ENCODE measurements around the gene SELL.

The SELL gene

GRCh38 chr1:169745015-169745861 lies 33.8 kb upstream of the SELL start:
- Histone ChIP-seq H3K36me3 (ENCODE audit: control insufficient read depth, insufficient read depth, low read length) (no peaks in the 10 kb centered on the region), H2BK15ac (replicated peaks; ENCODE audit: low read depth) (no peak overlapping the region), H3K79me2 (ENCODE audit: control insufficient read depth, insufficient read depth, low read length) (no peaks in the 10 kb centered on the region), H3K4ac (ENCODE audit: low read depth, low read length) (no peak overlapping the region), H3K18ac (ENCODE audit: low read length) (no peak overlapping the region), H4K5ac (ENCODE audit: low read length) (no peak overlapping the region), H3K27ac (ENCODE audit: low read depth, low read length) (no peak overlapping the region), H3K4me1 (ENCODE audit: control insufficient read depth, low read depth, low read length) (no peaks in the 10 kb centered on the region), H2AK5ac (ENCODE audit: low read length) (no peak overlapping the region), H3K4me2 (ENCODE audit: low read length) (no peak overlapping the region), H3K27me3 (ENCODE audit: insufficient read depth, low read length, poor library complexity) (no peaks in the 10 kb centered on the region), H4K8ac (ENCODE audit: low read depth, low read length) (no peak overlapping the region), H2BK5ac (ENCODE audit: low read length) (no peak overlapping the region), H3K4me3 (ENCODE audit: low read length) (no peak overlapping the region), H3K23ac (ENCODE audit: low read length) (no peak overlapping the region), H3K56ac (ENCODE audit: low read length) (no peak overlapping the region), H2BK120ac (ENCODE audit: low read depth, low read length) (no peak overlapping the region), H3K79me1 (ENCODE audit: low read length) (no peaks in the 10 kb centered on the region), H3K9ac (ENCODE audit: low read length) (no peak overlapping the region)
- DNase-seq: peak; percentile 45
- no CpG with 5 or more reads among the region's 5 CpGs for WGBS (ENCODE audit: extremely low coverage, insufficient coverage, low lambda C conversion rate)

GRCh38 chr1:169741666-169742394 lies 30.4 kb upstream of the SELL start:
- DNase-seq: peak; percentile 6

GRCh38 chr1:169739980-169740379 lies 28.6 kb upstream of the SELL start:
- H3K4me3 ChIP-seq (ENCODE audit: low read length): no peak overlapping the region
- no peaks in the 10 kb centered on the region for H3K4me1 ChIP-seq (ENCODE audit: control insufficient read depth, low read depth, low read length)
- H2BK5ac ChIP-seq (ENCODE audit: low read length): no peak overlapping the region
- no peak overlapping the region for H3K9ac ChIP-seq (ENCODE audit: low read length)
- H3K56ac ChIP-seq (ENCODE audit: low read length): no peak overlapping the region
- no peak overlapping the region for H2BK15ac ChIP-seq (replicated peaks; ENCODE audit: low read depth)
- no CpG with 5 or more reads among the region's 5 CpGs for WGBS (ENCODE audit: extremely low coverage, insufficient coverage, low lambda C conversion rate)
- H3K27me3 ChIP-seq (ENCODE audit: insufficient read depth, low read length, poor library complexity): no peaks in the 10 kb centered on the region
- H3K4ac ChIP-seq (ENCODE audit: low read depth, low read length): no peak overlapping the region
- no peak overlapping the region for H2BK120ac ChIP-seq (ENCODE audit: low read depth, low read length)
- no peak overlapping the region for H3K18ac ChIP-seq (ENCODE audit: low read length)
- no peaks in the 10 kb centered on the region for H3K36me3 ChIP-seq (ENCODE audit: control insufficient read depth, insufficient read depth, low read length)
- no peak overlapping the region for H2AK5ac ChIP-seq (ENCODE audit: low read length)
- no peaks in the 10 kb centered on the region for H3K79me1 ChIP-seq (ENCODE audit: low read length)
- H3K4me2 ChIP-seq (ENCODE audit: low read length): no peak overlapping the region
- no peaks in the 10 kb centered on the region for H3K79me2 ChIP-seq (ENCODE audit: control insufficient read depth, insufficient read depth, low read length)
- H4K8ac ChIP-seq (ENCODE audit: low read depth, low read length): no peak overlapping the region
- no peak for DNase-seq
- H3K23ac ChIP-seq (ENCODE audit: low read length): no peak overlapping the region
- H3K27ac ChIP-seq (ENCODE audit: low read depth, low read length): no peak overlapping the region
- no peak overlapping the region for H4K5ac ChIP-seq (ENCODE audit: low read length)

More at GRCh38 chr1:169741666-169742394, 30.4 kb upstream of the SELL start:
- H3K18ac ChIP-seq (ENCODE audit: low read length): no peak overlapping the region
- no peak overlapping the region for H3K4me3 ChIP-seq (ENCODE audit: low read length)
- H3K4ac ChIP-seq (ENCODE audit: low read depth, low read length): no peak overlapping the region
- no peaks in the 10 kb centered on the region for H3K79me2 ChIP-seq (ENCODE audit: control insufficient read depth, insufficient read depth, low read length)
- H2BK15ac ChIP-seq (replicated peaks; ENCODE audit: low read depth): no peak overlapping the region
- no peak overlapping the region for H3K4me2 ChIP-seq (ENCODE audit: low read length)
- no peak overlapping the region for H2BK120ac ChIP-seq (ENCODE audit: low read depth, low read length)
- no peaks in the 10 kb centered on the region for H3K36me3 ChIP-seq (ENCODE audit: control insufficient read depth, insufficient read depth, low read length)
- H4K5ac ChIP-seq (ENCODE audit: low read length): no peak overlapping the region
- no CpG with 5 or more reads among the region's 6 CpGs for WGBS (ENCODE audit: extremely low coverage, insufficient coverage, low lambda C conversion rate)
- no peak overlapping the region for H3K9ac ChIP-seq (ENCODE audit: low read length)
- H3K27me3 ChIP-seq (ENCODE audit: insufficient read depth, low read length, poor library complexity): no peaks in the 10 kb centered on the region
- no peak overlapping the region for H2AK5ac ChIP-seq (ENCODE audit: low read length)
- H3K56ac ChIP-seq (ENCODE audit: low read length): no peak overlapping the region
- H4K8ac ChIP-seq (ENCODE audit: low read depth, low read length): no peak overlapping the region
- no peak overlapping the region for H3K23ac ChIP-seq (ENCODE audit: low read length)
- H3K27ac ChIP-seq (ENCODE audit: low read depth, low read length): no peak overlapping the region
- H3K4me1 ChIP-seq (ENCODE audit: control insufficient read depth, low read depth, low read length): no peaks in the 10 kb centered on the region
- H2BK5ac ChIP-seq (ENCODE audit: low read length): no peak overlapping the region
- no peaks in the 10 kb centered on the region for H3K79me1 ChIP-seq (ENCODE audit: low read length)

- no CpG with 5 or more reads among the region's 7 CpGs for WGBS (ENCODE audit: extremely low coverage, insufficient coverage, low lambda C conversion rate)
- Histone ChIP-seq H4K5ac (ENCODE audit: low read length) (no peak within 1 kb of the TSS), H3K79me2 (ENCODE audit: control insufficient read depth, insufficient read depth, low read length) (no peaks in the 10 kb centered on the region), H3K79me1 (ENCODE audit: low read length) (no peaks in the 10 kb centered on the region), H3K4me1 (ENCODE audit: control insufficient read depth, low read depth, low read length) (no peaks in the 10 kb centered on the region), H3K4ac (ENCODE audit: low read depth, low read length) (no peak within 1 kb of the TSS), H2AK5ac (ENCODE audit: low read length) (no peak within 1 kb of the TSS), H3K4me2 (ENCODE audit: low read length) (no peak within 1 kb of the TSS), H3K27me3 (ENCODE audit: insufficient read depth, low read length, poor library complexity) (no peaks in the 10 kb centered on the region), H2BK5ac (ENCODE audit: low read length) (no peak within 1 kb of the TSS), H3K36me3 (ENCODE audit: control insufficient read depth, insufficient read depth, low read length) (no peaks in the 10 kb centered on the region), H3K27ac (ENCODE audit: low read depth, low read length) (no peak within 1 kb of the TSS), H3K4me3 (ENCODE audit: low read length) (no peak within 1 kb of the TSS), H3K56ac (ENCODE audit: low read length) (no peak within 1 kb of the TSS), H4K8ac (ENCODE audit: low read depth, low read length) (no peak within 1 kb of the TSS), H2BK120ac (ENCODE audit: low read depth, low read length) (no peak within 1 kb of the TSS), H2BK15ac (replicated peaks; ENCODE audit: low read depth) (no peak within 1 kb of the TSS), H3K9ac (ENCODE audit: low read length) (no peak within 1 kb of the TSS), H3K23ac (ENCODE audit: low read length) (no peak within 1 kb of the TSS), H3K18ac (ENCODE audit: low read length) (no peak within 1 kb of the TSS)
- no peak for DNase-seq
Observed at GRCh38 chr1:169733924-169734323, 22.5 kb upstream of the SELL start, which contains the start of gene SELE. Gene SELE, minus strand, starts transcription at chr1:169734079. Its CDS starts 467 bp downstream, at chr1:169733612.

DNA sequence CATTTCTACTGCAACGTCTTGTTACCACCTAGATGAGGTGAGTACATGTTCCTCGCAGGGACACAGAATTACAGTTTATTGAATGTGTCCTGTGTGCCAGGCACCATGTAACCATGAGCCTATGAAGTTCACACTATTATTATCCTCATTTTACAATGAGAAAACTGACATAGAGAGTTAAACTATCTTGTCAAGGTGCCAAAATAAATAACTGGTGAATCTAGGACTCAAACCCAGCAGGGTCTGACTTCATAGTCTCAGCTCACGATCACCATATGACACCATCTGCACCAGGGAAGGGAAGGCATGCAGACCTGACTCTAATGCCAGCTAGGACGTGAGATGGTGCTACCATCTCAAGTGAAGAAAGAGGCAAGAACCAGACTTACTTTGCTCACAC lies 20.0 kb upstream of the SELL start:
- no peak overlapping the region for H2BK5ac ChIP-seq (ENCODE audit: low read length)
- H3K79me1 ChIP-seq (ENCODE audit: low read length): no peaks in the 10 kb centered on the region
- no peak overlapping the region for H3K4me3 ChIP-seq (ENCODE audit: low read length)
- no peak overlapping the region for H2BK120ac ChIP-seq (ENCODE audit: low read depth, low read length)
- no peak for DNase-seq
- H3K27me3 ChIP-seq (ENCODE audit: insufficient read depth, low read length, poor library complexity): no peaks in the 10 kb centered on the region
- H3K18ac ChIP-seq (ENCODE audit: low read length): no peak overlapping the region
- no peak overlapping the region for H2BK15ac ChIP-seq (replicated peaks; ENCODE audit: low read depth)
- H3K56ac ChIP-seq (ENCODE audit: low read length): no peak overlapping the region
- no peaks in the 10 kb centered on the region for H3K4me1 ChIP-seq (ENCODE audit: control insufficient read depth, low read depth, low read length)
- no peak overlapping the region for H3K23ac ChIP-seq (ENCODE audit: low read length)
- no peaks in the 10 kb centered on the region for H3K79me2 ChIP-seq (ENCODE audit: control insufficient read depth, insufficient read depth, low read length)
- no peak overlapping the region for H2AK5ac ChIP-seq (ENCODE audit: low read length)
- no peaks in the 10 kb centered on the region for H3K36me3 ChIP-seq (ENCODE audit: control insufficient read depth, insufficient read depth, low read length)
- no peak overlapping the region for H3K27ac ChIP-seq (ENCODE audit: low read depth, low read length)
- H3K9ac ChIP-seq (ENCODE audit: low read length): no peak overlapping the region
- H4K8ac ChIP-seq (ENCODE audit: low read depth, low read length): no peak overlapping the region
- no peak overlapping the region for H4K5ac ChIP-seq (ENCODE audit: low read length)
- WGBS (ENCODE audit: extremely low coverage, insufficient coverage, low lambda C conversion rate): no CpG with 5 or more reads among the region's 4 CpGs
- no peak overlapping the region for H3K4ac ChIP-seq (ENCODE audit: low read depth, low read length)
- H3K4me2 ChIP-seq (ENCODE audit: low read length): no peak overlapping the region

All from mesendoderm (in vitro differentiated cells).